Measurements from ENCODE around the gene LOXHD1. TPM values are rescaled to one million over a fixed set of nuclear protein-coding genes. Genes with fewer than 3 reads are reported as not detected.

LOXHD1 gene
- total RNA-seq, 2 donors from 2014 or later, result 0.27 to 5.5 TPM

DNA sequence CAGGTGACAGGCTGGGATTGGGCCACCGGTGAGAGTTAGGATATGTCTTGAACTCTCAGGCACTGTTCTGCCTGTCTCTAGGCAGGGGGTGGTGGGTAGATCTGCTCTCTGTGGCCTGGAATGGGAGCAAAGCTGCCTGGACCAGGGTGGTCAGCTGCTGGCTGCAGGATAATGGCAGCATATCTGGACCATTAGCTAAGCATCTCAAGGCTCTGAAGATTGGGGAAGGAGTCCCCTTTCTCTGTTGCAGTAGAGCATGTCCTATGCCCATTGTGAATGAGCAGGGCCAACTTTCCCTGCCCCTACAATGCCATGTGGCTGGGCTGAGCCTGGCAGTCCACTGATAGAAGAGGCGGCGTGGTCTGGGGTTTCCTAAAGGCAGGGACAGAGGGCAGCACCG lies 34.6 kb downstream of the LOXHD1 start:
- Histone ChIP-seq H3K9me3 (no peaks in the 10 kb centered on the region), H3K4me3 (no peak overlapping the region), H3K36me3 (no peaks in the 10 kb centered on the region), H3K27me3 (replicated peaks; ENCODE audit: insufficient read depth) (no peaks in the 10 kb centered on the region), H3K27ac (no peak overlapping the region), H3K4me1 (ENCODE audit: control insufficient read depth in 1 of 2, low read depth in 2 of 2) (peaks cover 0 to 4% of the 10 kb centered on the region in 2 donors)
- no peak for ATAC-seq (ENCODE audit: insufficient number of reproducible peaks, low FRiP score, low read depth)
- TF ChIP-seq, protein P1, sequence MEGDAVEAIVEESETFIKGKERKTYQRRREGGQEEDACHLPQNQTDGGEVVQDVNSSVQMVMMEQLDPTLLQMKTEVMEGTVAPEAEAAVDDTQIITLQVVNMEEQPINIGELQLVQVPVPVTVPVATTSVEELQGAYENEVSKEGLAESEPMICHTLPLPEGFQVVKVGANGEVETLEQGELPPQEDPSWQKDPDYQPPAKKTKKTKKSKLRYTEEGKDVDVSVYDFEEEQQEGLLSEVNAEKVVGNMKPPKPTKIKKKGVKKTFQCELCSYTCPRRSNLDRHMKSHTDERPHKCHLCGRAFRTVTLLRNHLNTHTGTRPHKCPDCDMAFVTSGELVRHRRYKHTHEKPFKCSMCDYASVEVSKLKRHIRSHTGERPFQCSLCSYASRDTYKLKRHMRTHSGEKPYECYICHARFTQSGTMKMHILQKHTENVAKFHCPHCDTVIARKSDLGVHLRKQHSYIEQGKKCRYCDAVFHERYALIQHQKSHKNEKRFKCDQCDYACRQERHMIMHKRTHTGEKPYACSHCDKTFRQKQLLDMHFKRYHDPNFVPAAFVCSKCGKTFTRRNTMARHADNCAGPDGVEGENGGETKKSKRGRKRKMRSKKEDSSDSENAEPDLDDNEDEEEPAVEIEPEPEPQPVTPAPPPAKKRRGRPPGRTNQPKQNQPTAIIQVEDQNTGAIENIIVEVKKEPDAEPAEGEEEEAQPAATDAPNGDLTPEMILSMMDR (IDR thresholded peaks at IDR 0.05), result no peak
- no peak for DNase-seq (ENCODE audit: low spot score)

DNA sequence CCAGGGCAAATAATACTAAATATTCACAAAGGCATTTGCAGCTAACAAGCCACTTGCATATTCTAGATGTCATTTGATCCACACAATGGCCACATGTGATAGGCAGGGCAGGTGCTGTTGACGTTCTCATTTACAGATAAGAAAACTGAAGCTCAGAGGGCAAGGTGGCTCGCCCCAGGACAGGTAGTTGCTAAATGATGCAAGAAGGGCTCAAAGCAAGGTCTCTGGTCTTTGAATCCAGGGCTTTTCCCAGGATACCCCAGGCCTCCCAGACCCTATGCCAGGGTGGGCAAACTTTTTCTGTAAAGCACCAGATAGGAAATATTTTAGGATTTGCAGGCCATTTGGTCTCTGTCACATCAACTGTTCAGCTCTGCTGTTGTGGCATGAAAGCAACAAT lies 35.1 kb downstream of the LOXHD1 start:
- TF ChIP-seq, protein P1 (IDR thresholded peaks at IDR 0.05), result no peak
- no peaks in the 10 kb centered on the region for H3K9me3 ChIP-seq
- no peak overlapping the region for H3K4me3 ChIP-seq
- DNase-seq (ENCODE audit: low spot score), result no peak
- H3K27ac ChIP-seq, result no peak overlapping the region
- peaks cover 0 to 4% of the 10 kb centered on the region in 2 donors for H3K4me1 ChIP-seq (ENCODE audit: control insufficient read depth in 1 of 2, low read depth in 2 of 2)
- no peaks in the 10 kb centered on the region for H3K36me3 ChIP-seq
- H3K27me3 ChIP-seq (replicated peaks; ENCODE audit: insufficient read depth), result no peaks in the 10 kb centered on the region
- no peak for ATAC-seq (ENCODE audit: insufficient number of reproducible peaks, low FRiP score, low read depth)

DNA sequence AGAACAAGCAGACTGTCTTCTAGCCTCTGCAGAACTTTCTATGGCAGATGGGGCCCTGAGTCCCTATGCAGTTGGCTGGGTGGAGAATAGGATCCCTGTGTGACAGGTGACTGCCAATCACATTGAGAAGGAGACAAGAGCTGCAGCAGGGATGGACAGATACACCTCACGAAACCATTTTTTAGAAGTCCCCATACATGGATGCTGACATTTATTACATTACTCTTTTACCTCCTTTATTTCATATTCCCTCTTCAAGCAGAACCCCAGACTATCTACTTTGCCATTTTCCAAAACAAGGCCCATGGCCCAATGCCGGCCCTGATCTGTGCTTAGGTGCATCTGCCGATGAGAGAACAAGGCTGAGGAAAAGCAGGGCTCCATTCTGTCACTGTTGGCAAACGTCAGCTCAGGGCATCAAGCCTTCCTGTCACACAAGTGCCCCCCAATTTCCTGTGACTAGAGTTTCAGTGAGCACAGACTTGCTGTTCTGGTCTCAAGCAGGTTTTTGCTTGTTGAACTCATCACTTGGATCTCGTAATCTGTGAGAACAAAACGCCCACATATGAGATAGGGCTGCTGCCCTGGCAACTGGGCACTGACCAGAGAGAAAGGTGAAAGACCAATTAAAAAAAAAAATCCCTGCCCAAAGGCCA lies 35.8 kb downstream of the LOXHD1 start:
- no peaks in the 10 kb centered on the region for H3K27me3 ChIP-seq (replicated peaks; ENCODE audit: insufficient read depth)
- no peak overlapping the region for H3K27ac ChIP-seq
- H3K4me3 ChIP-seq, result no peak overlapping the region
- no peak for ATAC-seq (ENCODE audit: insufficient number of reproducible peaks, low FRiP score, low read depth)
- DNase-seq (ENCODE audit: low spot score), result no peak
- peaks cover 0 to 4% of the 10 kb centered on the region in 2 donors for H3K4me1 ChIP-seq (ENCODE audit: control insufficient read depth in 1 of 2, low read depth in 2 of 2)
- TF ChIP-seq, protein P1 (IDR thresholded peaks at IDR 0.05), result no peak
- H3K9me3 ChIP-seq, result no peaks in the 10 kb centered on the region
- H3K36me3 ChIP-seq, result no peaks in the 10 kb centered on the region

DNA sequence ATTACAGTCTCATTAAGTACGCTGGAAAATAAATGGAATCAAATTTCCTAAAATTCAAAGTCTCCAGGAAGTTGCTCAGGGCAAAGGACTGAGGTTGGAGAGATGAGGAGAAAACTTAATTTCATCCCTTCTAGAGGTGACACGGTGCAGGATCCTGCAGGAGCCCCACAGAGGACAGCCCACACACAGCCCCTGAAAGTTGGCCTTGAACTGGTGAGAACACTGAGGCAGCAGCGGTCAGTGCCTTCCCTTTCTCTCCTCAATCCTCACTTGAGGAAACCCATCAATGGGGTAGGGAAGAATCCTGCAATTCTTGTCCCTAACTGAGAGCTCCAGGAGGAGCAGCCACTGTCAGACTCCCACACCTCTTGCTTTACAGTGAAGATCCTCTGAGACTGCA lies 37.5 kb downstream of the LOXHD1 start:
- Histone ChIP-seq H3K4me1 (ENCODE audit: control insufficient read depth in 1 of 2, low read depth in 2 of 2) (peaks cover 0 to 4% of the 10 kb centered on the region in 2 donors), H3K36me3 (no peaks in the 10 kb centered on the region), H3K9me3 (no peaks in the 10 kb centered on the region), H3K27ac (no peak overlapping the region), H3K27me3 (replicated peaks; ENCODE audit: insufficient read depth) (no peaks in the 10 kb centered on the region), H3K4me3 (no peak overlapping the region)
- ATAC-seq (ENCODE audit: insufficient number of reproducible peaks, low FRiP score, low read depth), result no peak
- TF ChIP-seq, protein P1 (IDR thresholded peaks at IDR 0.05), result no peak
- no peak for DNase-seq (ENCODE audit: low spot score)

DNA sequence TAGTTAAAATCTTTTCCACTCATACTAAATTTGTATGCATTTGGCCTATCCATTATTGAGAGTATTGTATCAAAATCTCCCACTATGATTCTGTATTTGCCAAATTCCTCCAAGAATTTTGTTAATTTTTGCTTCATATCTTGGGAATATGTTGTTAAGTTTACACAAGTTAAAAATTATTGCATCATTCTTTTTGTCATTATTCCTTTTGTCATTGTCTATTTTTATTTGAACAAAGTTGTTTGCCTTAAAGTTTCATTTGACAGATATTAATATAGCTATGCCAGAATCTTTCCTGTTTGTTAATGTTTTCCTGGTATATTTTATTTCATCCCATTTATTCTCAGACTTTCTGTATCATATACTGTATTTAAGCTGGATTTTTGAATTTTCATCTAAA lies 41.3 kb downstream of the LOXHD1 start:
- TF ChIP-seq, protein P1 (IDR thresholded peaks at IDR 0.05), result no peak
- no peak overlapping the region for H3K4me3 ChIP-seq
- H3K27me3 ChIP-seq (replicated peaks; ENCODE audit: insufficient read depth), result no peaks in the 10 kb centered on the region
- no peak for ATAC-seq (ENCODE audit: insufficient number of reproducible peaks, low FRiP score, low read depth)
- H3K9me3 ChIP-seq, result no peaks in the 10 kb centered on the region
- no peak for DNase-seq (ENCODE audit: low spot score)
- no peaks in the 10 kb centered on the region for H3K4me1 ChIP-seq (ENCODE audit: control insufficient read depth in 1 of 2, low read depth in 2 of 2)
- no peak overlapping the region for H3K27ac ChIP-seq
- H3K36me3 ChIP-seq, result no peaks in the 10 kb centered on the region
